Upper lobe of left lung (tissue), 6 donors: ENCODE results near the gene STX1B. TPM values are rescaled to one million over a fixed set of nuclear protein-coding genes. Genes with fewer than 3 reads are reported as not detected.

ENCODE experiments used
- ATAC-seq, 2 donors: fragments of 200-7000 bp; cut with Tn5 transposase; one replicate each; pipeline ENCODE4 v1.9.1; 2022; ENCODE audit warnings: mild to moderate bottlenecking in 2 of 2, moderate library complexity in 2 of 2; ENCODE audit not compliant: low FRiP score in 2 of 2
- DNase-seq, 2 donors: peaks; one replicate each; pipeline ENCODE4 v3.0.0-alpha.2; 2019 to 2020
- H3K27ac ChIP-seq, 4 donors: fragments of 200-600 bp; sonication (generic); one replicate each; pipeline ENCODE4 v1.5.1; 2016 to 2019
- H3K27me3 ChIP-seq, 4 donors: fragments of 200-600 bp; sonication (generic); one replicate each; pipeline ENCODE4 v1.5.1; 2017 to 2019
- H3K36me3 ChIP-seq, 4 donors: fragments of 200-600 bp; sonication (generic); one replicate each; pipeline ENCODE4 v1.5.1; 2016 to 2019
- H3K4me1 ChIP-seq, 4 donors: fragments of 200-600 bp; sonication (generic); one replicate each; pipeline ENCODE4 v1.5.1; 2018 to 2019
- H3K4me3 ChIP-seq, 4 donors: fragments of 200-600 bp; sonication (generic); one replicate each; pipeline ENCODE4 v1.5.1; 2017 to 2019; ENCODE audit warnings: mild to moderate bottlenecking in 2 of 4, moderate library complexity in 1 of 4
- H3K9me3 ChIP-seq, 4 donors: fragments of 200-600 bp; sonication (generic); one replicate each; pipeline ENCODE4 v1.5.1; 2018 to 2019
- EP300 ChIP-seq, 4 donors: sonication (generic); formaldehyde crosslinking; IDR thresholded peaks; one replicate each; pipeline ENCODE4 v1.5.1; 2017; ENCODE audit warnings: antibody characterized with exemption in 4 of 4, control low read depth in 2 of 4
- POLR2A ChIP-seq, 4 donors: fragments of 450-650 bp; IDR thresholded peaks; one replicate each; pipeline ENCODE4 v1.5.1; 2016 to 2017; ENCODE audit warnings: antibody characterized with exemption in 4 of 4, mild to moderate bottlenecking in 2 of 4
- POLR2AphosphoS5 ChIP-seq, 2 donors: sonication (generic); formaldehyde crosslinking; IDR thresholded peaks; one replicate each; pipeline ENCODE4 v1.5.1; 2017; ENCODE audit warnings: antibody characterized with exemption in 2 of 2
- WGBS, 2 donors: methylation state at CpG; one replicate each; pipeline ENCODE4 v1.1.5; 2017 to 2018; 5-methylcytosine and 5-hydroxymethylcytosine counted together
- total RNA-seq, 6 donors: library from RNA; depleted of rRNA in 4 of 6; stranded (reverse); fragments of >200 nt in 4 of 6; gene quantifications; one replicate each; pipeline versions ENCODE4 v1.1.0 to v1.2.1, GENCODE V29; 2016 to 2021
- TF ChIP-seq, protein P1 (sequence below), 6 experiments: fragments of 450-650 bp in 4 of 6; fragments of 200-600 bp in 2 of 6; sonication (generic) in 2 of 6; IDR thresholded peaks; one replicate each; pipeline ENCODE4 v1.5.1; 2016 to 2019; ENCODE audit warnings: antibody characterized with exemption in 6 of 6
- donor health status: DM: no; HTN: no; CAD: no; lungs with moderate emphysema.
- donor health status: DM: no; HTN: yes; CAD: no; lungs with severe emphysema.

The STX1B gene
- total RNA-seq, 6 donors from 2014 or later: 0.30 to 2.1 (median 0.51) TPM

DNA sequence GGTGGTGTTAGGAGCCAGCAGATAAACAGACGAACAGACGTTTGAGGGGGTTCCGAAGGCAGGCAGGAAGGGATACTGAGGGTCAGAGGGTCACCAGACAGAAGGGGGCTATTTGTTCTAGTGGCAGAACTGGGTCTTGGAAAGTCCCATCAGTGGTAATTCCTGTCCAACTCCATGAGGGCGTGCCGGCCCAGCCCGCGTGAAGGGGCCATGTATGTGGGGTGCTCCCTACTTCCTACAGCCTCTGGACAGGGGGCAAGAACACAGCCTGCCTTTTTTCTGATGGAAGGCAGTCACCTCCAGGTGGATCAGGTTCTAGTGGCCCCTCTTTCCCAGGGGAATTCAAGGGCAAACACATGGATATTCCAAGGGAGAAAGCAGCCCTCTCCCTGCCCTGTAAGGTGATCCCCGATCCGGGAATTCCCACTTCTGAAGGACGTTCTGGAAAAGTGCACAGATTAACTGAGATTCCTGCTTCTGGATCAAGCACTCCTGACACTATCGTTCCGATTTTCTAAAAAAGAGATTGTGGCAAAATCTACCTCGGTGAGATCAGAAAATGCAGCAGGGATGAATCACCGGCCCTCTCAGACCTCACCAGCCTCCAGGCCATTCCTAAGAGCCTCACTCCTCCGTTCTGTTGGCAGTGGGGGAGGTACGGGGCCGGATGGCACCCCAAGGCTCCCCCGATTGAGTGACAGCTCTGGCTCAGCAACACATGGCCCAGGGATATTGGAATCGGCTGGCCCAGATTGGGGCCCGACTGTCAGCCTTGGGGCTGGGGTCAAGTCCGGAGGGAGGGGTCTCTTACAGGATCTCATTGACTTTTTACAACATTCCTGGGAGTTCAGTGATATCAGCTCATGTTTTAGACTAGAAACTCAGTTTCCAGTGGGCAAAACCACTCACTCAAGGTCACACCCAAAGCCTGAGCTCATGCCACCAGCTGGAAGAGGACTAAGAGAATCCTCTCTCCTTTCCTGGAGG, 12.4 kb downstream of the STX1B start:
- Histone ChIP-seq H3K9me3 (no peaks in the 10 kb centered on the region), H3K36me3 (no peaks in the 10 kb centered on the region), H3K4me3 (peak overlapping the region; percentile 36 to 56 (median 44)), H3K4me1 (peaks cover 14 to 17% (median 15%) of the 10 kb centered on the region in 4 donors), H3K27me3 (no peaks in the 10 kb centered on the region), H3K27ac (peak overlapping the region in 2 of 4 donors; percentile 50 to 84)
- ATAC-seq (peak in 1 of 2 donors; percentile 43), DNase-seq (no peak)
- TF ChIP-seq, protein P1, sequence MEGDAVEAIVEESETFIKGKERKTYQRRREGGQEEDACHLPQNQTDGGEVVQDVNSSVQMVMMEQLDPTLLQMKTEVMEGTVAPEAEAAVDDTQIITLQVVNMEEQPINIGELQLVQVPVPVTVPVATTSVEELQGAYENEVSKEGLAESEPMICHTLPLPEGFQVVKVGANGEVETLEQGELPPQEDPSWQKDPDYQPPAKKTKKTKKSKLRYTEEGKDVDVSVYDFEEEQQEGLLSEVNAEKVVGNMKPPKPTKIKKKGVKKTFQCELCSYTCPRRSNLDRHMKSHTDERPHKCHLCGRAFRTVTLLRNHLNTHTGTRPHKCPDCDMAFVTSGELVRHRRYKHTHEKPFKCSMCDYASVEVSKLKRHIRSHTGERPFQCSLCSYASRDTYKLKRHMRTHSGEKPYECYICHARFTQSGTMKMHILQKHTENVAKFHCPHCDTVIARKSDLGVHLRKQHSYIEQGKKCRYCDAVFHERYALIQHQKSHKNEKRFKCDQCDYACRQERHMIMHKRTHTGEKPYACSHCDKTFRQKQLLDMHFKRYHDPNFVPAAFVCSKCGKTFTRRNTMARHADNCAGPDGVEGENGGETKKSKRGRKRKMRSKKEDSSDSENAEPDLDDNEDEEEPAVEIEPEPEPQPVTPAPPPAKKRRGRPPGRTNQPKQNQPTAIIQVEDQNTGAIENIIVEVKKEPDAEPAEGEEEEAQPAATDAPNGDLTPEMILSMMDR (IDR thresholded peaks at IDR 0.05): no peak
- TF ChIP-seq POLR2A (IDR thresholded peaks at IDR 0.05) (no peak), EP300 (IDR thresholded peaks at IDR 0.05) (no peak), POLR2AphosphoS5 (IDR thresholded peaks at IDR 0.05) (no peak)
- 60 to 76% methylated on average over 14 to 21 of the region's 21 CpGs for WGBS, 2 donors

DNA sequence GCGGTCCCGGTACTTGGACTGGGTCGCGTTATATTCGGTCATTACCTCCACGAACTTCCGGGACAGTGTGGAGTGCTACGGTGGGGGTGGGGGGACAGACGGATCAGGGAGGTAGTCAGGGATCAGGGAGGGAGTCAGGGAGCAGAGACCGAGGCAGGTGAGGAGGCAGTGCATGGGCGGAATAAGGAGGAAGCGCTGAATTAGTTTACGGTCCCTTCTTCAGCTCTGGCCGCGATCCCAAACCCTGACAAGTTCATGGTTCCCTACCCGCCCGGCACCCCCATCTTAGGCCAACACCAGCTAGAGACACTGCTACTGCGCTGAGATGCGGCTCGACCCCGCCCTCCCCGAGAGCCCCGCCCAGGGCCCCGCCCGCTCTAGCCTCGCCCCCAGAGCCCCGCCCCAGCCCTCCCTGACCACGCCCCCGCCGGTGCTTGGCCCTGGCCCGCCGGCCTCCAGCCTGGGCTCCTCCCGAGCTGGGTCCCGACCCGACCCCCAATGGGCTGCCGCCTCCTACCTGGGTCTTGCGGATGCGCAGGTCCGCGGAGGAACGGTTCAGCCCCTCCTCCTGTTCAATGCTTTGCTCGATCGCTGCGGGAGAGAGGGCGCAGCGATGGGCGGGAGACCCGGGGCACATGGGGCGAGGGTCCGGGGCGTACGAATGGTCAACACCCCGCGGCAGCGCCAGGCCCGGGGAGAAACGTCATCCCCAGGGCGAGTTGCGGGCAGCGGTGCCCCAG, 13.3 kb downstream of the STX1B start:
- peak; percentile 91 to 96 for ATAC-seq
- peak; percentile 40 to 45 for TF ChIP-seq POLR2AphosphoS5 (IDR thresholded peaks at IDR 0.05)
- TF ChIP-seq, protein P1 (IDR thresholded peaks at IDR 0.05): no peak
- TF ChIP-seq POLR2A (IDR thresholded peaks at IDR 0.05): peak in 2 of 4 donors; percentile 30 to 69
- TF ChIP-seq EP300 (IDR thresholded peaks at IDR 0.05): no peak

DNA sequence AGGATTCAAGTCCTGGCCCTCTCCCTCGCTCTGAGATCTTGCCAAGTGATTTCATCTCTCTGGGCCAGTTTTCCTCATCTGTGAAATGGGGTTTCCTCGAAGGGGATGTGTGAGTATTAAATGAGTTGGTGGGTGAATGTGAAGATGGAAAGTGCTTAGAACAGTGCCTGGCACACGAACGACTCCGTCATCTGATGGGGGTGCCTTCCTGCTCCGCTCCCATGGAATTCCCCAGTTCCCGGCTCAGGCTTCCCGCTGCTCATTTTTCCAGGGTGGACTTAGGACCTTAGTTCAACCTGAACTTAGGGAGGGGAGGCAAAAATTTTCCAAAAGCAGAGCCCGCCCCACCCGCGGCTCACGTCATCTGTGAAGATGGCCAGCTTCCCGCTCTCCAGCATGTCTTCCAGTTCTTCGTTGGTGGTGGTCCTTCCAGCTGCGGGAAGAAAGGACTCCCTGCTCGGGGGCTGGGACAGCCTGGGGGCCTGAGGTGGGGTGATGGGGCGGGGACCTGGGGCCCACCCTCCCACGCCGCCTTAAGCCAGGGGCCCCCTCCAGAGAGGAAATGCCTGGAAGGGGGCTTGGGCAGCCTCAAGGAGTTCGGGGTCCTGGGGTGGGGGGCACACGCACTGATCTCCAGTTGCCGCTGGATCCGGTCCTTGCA, 14.0 kb downstream of the STX1B start:
- peak overlapping the region; percentile 36 to 56 (median 44) for H3K4me3 ChIP-seq
- no peaks in the 10 kb centered on the region for H3K9me3 ChIP-seq
- DNase-seq (no peak), ATAC-seq (peak in 1 of 2 donors; percentile 71)
- H3K27me3 ChIP-seq: no peaks in the 10 kb centered on the region
- WGBS, 2 donors: 24 to 40% methylated on average over 14 to 22 of the region's 23 CpGs
- peaks cover 14 to 17% (median 15%) of the 10 kb centered on the region in 4 donors for H3K4me1 ChIP-seq
- H3K36me3 ChIP-seq: no peaks in the 10 kb centered on the region
- TF ChIP-seq EP300 (IDR thresholded peaks at IDR 0.05) (no peak), POLR2A (IDR thresholded peaks at IDR 0.05) (no peak), POLR2AphosphoS5 (IDR thresholded peaks at IDR 0.05) (no peak)
- TF ChIP-seq, protein P1 (IDR thresholded peaks at IDR 0.05): no peak
- peak overlapping the region in 3 of 4 donors; percentile 32 to 84 (median 62) for H3K27ac ChIP-seq

More for the DNA sequence above, 13.3 kb downstream of the STX1B start:
- peaks cover 14 to 17% (median 15%) of the 10 kb centered on the region in 4 donors for H3K4me1 ChIP-seq
- H3K27me3 ChIP-seq: no peaks in the 10 kb centered on the region
- H3K36me3 ChIP-seq: no peaks in the 10 kb centered on the region
- DNase-seq: peak; percentile 88 to 96
- H3K9me3 ChIP-seq: no peaks in the 10 kb centered on the region
- peak overlapping the region in 3 of 4 donors; percentile 32 to 84 (median 62) for H3K27ac ChIP-seq
- peak overlapping the region; percentile 36 to 56 (median 44) for H3K4me3 ChIP-seq
- WGBS, 2 donors: 2 to 10% methylated on average over 16 to 56 of the region's 60 CpGs

DNA sequence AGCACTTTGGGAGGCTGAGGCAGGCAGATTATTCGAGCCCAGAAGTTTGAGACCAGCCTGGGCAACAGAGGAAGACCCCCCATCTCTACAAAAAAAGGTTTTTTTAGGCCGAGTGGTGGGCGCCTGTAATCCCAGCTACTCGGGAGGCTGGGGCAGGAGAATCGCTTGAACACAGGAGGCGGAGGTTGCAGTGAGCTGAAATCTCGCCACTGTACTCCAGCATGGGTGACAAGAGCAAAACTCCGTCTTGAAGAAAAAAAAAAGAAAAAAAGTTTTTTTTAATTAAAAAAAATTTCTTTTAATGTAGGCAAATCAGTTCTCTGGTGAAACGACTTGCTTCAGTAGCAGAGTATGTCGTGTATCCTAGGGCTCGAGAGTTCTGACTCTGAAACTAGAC, 14.5 kb downstream of the STX1B start:
- no peak for DNase-seq
- H3K27me3 ChIP-seq: no peaks in the 10 kb centered on the region
- no peak overlapping the region for H3K27ac ChIP-seq
- 79 to 84% methylated on average over 11 of the region's 11 CpGs for WGBS, 2 donors
- H3K4me3 ChIP-seq: no peak overlapping the region
- peaks cover 14 to 17% (median 15%) of the 10 kb centered on the region in 4 donors for H3K4me1 ChIP-seq
- ATAC-seq: no peak
- no peaks in the 10 kb centered on the region for H3K36me3 ChIP-seq
- TF ChIP-seq EP300 (IDR thresholded peaks at IDR 0.05) (no peak), POLR2A (IDR thresholded peaks at IDR 0.05) (no peak), POLR2AphosphoS5 (IDR thresholded peaks at IDR 0.05) (no peak)
- TF ChIP-seq, protein P1 (IDR thresholded peaks at IDR 0.05): no peak
- H3K9me3 ChIP-seq: no peaks in the 10 kb centered on the region
